ENCODE results near the gene INPP5J. TPM values are rescaled to one million over a fixed set of nuclear protein-coding genes. Genes with fewer than 3 reads are reported as not detected.

Gene INPP5J
- total RNA-seq, 3 donors from 2014 or later (not counting 1 experiment from before 2014, with no cell fraction given) = not detected

DNA sequence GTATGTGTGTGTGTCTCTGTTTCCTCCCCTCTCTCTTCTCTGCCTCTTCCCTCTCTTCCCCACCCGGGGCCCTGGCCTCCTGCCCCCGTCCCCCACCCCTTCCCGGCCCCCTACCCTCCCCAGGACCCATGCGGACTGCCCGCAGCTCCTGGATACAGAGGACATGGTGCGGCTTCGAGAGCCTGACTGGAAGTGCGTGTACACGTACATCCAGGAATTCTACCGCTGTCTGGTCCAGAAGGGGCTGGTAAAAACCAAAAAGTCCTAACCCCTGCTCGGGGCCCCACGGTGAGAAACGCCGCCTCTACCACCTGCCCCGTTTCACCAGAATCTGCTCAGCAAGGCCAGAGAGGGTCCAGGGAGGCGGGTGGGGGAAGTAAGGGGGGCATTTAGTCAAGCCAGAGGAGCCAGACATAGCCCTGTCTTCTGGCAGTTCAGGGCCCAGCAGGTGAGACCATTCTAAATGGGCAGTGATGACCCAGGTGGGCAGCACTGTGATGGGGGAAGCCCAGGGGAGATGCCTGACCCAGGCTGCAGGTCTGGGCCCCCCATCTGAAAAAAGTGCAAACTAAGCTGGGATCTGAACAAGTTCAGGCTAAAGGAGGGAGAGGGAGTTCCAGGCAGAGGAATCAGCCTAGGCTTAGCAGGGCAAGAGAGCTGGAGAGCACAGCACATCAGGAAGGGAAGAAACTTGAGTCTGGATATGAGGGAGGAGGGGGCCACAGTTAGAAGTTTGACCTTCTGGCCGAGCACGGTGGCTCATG, 21.8 kb upstream of the INPP5J start:
- H3K36me3 ChIP-seq (ENCODE audit: control insufficient read depth, insufficient read depth, low read length) = no peaks in the 10 kb centered on the region
- H3K4me3 Mint-ChIP-seq = no peak overlapping the region
- H3K4me1 Mint-ChIP-seq = peaks cover 0 to under 1% of the 10 kb centered on the region in 2 donors
- intact Hi-C loops (cut with micrococcal nuclease) = no loop called here
- no peak for ATAC-seq
- H3K27ac ChIP-seq (ENCODE audit: low read length) = no peak overlapping the region
- no peak for DNase-seq
- no peaks in the 10 kb centered on the region for H3K27me3 ChIP-seq (ENCODE audit: control insufficient read depth, insufficient read depth, low read length)
- H3K4me3 ChIP-seq (ENCODE audit: low read length) = no peak overlapping the region
- H3K9me3 ChIP-seq (ENCODE audit: control insufficient read depth, insufficient read depth, low read length) = no peaks in the 10 kb centered on the region
- 95% methylated on average over 16 of the region's 18 CpGs for WGBS (ENCODE audit: insufficient coverage)
- H3K27ac Mint-ChIP-seq = peak overlapping the region in 1 of 2 donors; percentile 64
- TF ChIP-seq CTCF (IDR thresholded peaks at IDR 0.05) = no peak
- no peaks in the 10 kb centered on the region for H3K36me3 Mint-ChIP-seq
- H3K4me1 ChIP-seq (ENCODE audit: control insufficient read depth, insufficient read depth, low read length) = no peaks in the 10 kb centered on the region
- no peaks in the 10 kb centered on the region for H3K9me3 Mint-ChIP-seq
- H3K27me3 Mint-ChIP-seq (ENCODE audit: low read depth in 2 of 2) = no peaks in the 10 kb centered on the region

DNA sequence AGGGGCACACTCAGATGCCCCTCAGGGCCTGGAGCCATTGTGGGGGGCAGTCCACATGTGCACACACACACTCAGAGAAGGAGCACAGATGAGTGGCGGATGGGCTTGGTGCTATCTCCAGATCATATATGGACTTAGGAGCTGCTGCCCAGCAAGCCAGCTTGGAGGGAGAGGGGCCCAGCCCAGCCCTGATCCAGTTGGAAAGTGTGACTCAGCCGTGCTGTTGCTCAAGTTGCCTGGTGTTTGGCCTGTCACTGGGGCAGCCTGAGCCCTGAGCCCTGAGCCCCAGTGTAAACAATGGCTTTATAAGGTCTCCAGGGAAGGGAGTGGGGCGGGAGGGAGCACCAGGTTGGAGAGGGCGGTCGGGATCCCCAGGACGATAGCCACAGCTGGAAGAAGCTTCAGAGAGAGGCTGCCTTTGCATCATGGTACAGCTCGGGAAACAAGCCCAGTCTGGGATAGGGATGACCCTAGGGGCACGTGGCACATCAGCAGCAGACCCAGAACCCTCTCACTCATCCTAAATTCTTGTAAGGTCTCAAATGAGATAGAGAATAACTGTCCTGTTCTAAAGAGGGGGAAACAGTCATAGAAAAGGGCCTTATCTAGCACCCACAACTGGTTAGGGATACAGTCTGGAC, 20.2 kb upstream of the INPP5J start:
- H3K27me3 ChIP-seq (ENCODE audit: control insufficient read depth, insufficient read depth, low read length) = no peaks in the 10 kb centered on the region
- intact Hi-C loops (cut with micrococcal nuclease) = no loop called here
- H3K4me3 ChIP-seq (ENCODE audit: low read length) = no peak overlapping the region
- Mint-ChIP-seq H3K27ac (no peak overlapping the region), H3K4me1 (peaks cover 2 to 12% of the 10 kb centered on the region in 2 donors), H3K27me3 (ENCODE audit: low read depth in 2 of 2) (no peaks in the 10 kb centered on the region), H3K4me3 (no peak overlapping the region), H3K9me3 (no peaks in the 10 kb centered on the region), H3K36me3 (no peaks in the 10 kb centered on the region)
- no peak for TF ChIP-seq CTCF (IDR thresholded peaks at IDR 0.05)
- H3K27ac ChIP-seq (ENCODE audit: low read length) = no peak overlapping the region
- peaks cover 9% of the 10 kb centered on the region for H3K4me1 ChIP-seq (ENCODE audit: control insufficient read depth, insufficient read depth, low read length)
- ATAC-seq = no peak
- H3K9me3 ChIP-seq (ENCODE audit: control insufficient read depth, insufficient read depth, low read length) = no peaks in the 10 kb centered on the region
- no peaks in the 10 kb centered on the region for H3K36me3 ChIP-seq (ENCODE audit: control insufficient read depth, insufficient read depth, low read length)
- DNase-seq = no peak
- WGBS (ENCODE audit: insufficient coverage) = 89% methylated on average over 7 of the region's 8 CpGs

- no peak for DNase-seq
- Histone ChIP-seq H3K36me3 (ENCODE audit: control insufficient read depth, insufficient read depth, low read length) (no peaks in the 10 kb centered on the region), H3K27ac (ENCODE audit: low read length) (no peak overlapping the region), H3K4me3 (ENCODE audit: low read length) (no peak overlapping the region), H3K4me1 (ENCODE audit: control insufficient read depth, insufficient read depth, low read length) (peaks cover 15% of the 10 kb centered on the region), H3K9me3 (ENCODE audit: control insufficient read depth, insufficient read depth, low read length) (no peaks in the 10 kb centered on the region), H3K27me3 (ENCODE audit: control insufficient read depth, insufficient read depth, low read length) (no peaks in the 10 kb centered on the region)
- H3K4me1 Mint-ChIP-seq = peaks cover 7 to 18% of the 10 kb centered on the region in 2 donors
- no peaks in the 10 kb centered on the region for H3K9me3 Mint-ChIP-seq
- intact Hi-C loops (cut with micrococcal nuclease) = no loop called here
- ATAC-seq = no peak
- 96% methylated on average over 2 of the region's 2 CpGs for WGBS (ENCODE audit: insufficient coverage)
- no peak overlapping the region for H3K27ac Mint-ChIP-seq
- H3K36me3 Mint-ChIP-seq = no peaks in the 10 kb centered on the region
- H3K27me3 Mint-ChIP-seq (ENCODE audit: low read depth in 2 of 2) = no peaks in the 10 kb centered on the region
- TF ChIP-seq CTCF (IDR thresholded peaks at IDR 0.05) = no peak
- H3K4me3 Mint-ChIP-seq = no peak overlapping the region
Measured at GRCh38 chr22:31103111-31103510, 19.7 kb upstream of the INPP5J start.
